HUES6 (cell line): ENCODE measurements around the gene FOXP4.

ENCODE experiments used
- H3K27ac ChIP-seq: 2 replicates; pipeline ENCODE4 v1.7.0; 2013; ENCODE audit warnings: low read depth, mild to moderate bottlenecking, low read length, inconsistent platforms
- H3K27me3 ChIP-seq: 2 replicates; pipeline ENCODE4 v1.6.1; 2013; ENCODE audit warnings: low read length; ENCODE audit not compliant: control insufficient read depth, insufficient read depth
- H3K36me3 ChIP-seq: 2 replicates; pipeline ENCODE4 v1.6.1; 2013; ENCODE audit warnings: low read length; ENCODE audit not compliant: control insufficient read depth, insufficient read depth
- H3K4me1 ChIP-seq: 2 replicates; pipeline ENCODE4 v1.6.1; 2013; ENCODE audit warnings: low read length; ENCODE audit not compliant: control insufficient read depth, insufficient read depth
- H3K4me3 ChIP-seq: 2 replicates; pipeline ENCODE4 v1.5.1; 2013; ENCODE audit warnings: low read depth, low read length
- H3K9ac ChIP-seq: one replicate; pipeline ENCODE4 v1.6.1; 2013; ENCODE audit warnings: mild to moderate bottlenecking, low read length
- H3K9me3 ChIP-seq: 2 replicates; pipeline ENCODE4 v1.6.1; 2013; ENCODE audit warnings: low read depth, low read length; ENCODE audit not compliant: control insufficient read depth, insufficient read depth

FOXP4 gene

GRCh38 chr6:41536795-41537758 lies 9.1 kb upstream of the FOXP4 start:
- H3K27ac ChIP-seq, result no peak overlapping the region
- H3K36me3 ChIP-seq, result no peaks in the 10 kb centered on the region
- peaks cover 89% of the 10 kb centered on the region for H3K27me3 ChIP-seq
- H3K4me3 ChIP-seq, result no peak overlapping the region
- no peaks in the 10 kb centered on the region for H3K9me3 ChIP-seq
- H3K9ac ChIP-seq, result no peak overlapping the region
- peaks cover 17% of the 10 kb centered on the region for H3K4me1 ChIP-seq

DNA sequence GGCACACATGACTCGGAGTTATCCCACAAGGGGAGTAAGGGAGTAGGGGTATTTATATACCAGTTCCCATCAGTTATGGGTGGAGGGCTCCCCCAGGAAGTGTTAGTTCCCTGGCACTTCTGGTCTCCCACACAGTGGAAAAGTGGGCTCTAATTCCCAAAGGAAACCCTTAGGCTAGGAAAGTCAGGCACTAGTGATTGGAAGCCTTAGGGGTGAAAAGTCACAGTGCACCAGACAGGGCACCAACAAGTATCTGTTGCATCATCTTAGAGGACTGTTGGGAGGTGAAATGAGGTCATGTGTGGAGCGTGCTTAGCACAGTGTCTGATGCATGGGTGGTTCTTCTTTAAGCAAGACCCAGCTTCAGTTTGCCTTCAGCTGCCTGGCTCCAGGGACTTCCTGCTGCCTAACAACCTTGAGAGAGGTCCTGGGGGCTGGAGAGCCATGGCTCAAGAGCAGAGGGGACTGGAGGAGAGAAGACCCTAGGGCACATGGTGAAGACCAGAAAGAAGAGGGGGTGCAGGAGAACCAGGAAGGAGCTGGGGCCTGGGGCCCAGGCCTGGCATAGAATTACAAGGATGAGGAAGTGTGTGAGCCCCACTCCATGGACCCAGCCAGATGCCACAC lies 7.5 kb upstream of the FOXP4 start:
- Histone ChIP-seq H3K27ac (no peak overlapping the region), H3K9me3 (no peaks in the 10 kb centered on the region), H3K27me3 (peaks cover 86% of the 10 kb centered on the region), H3K36me3 (no peaks in the 10 kb centered on the region), H3K9ac (no peak overlapping the region), H3K4me3 (no peak overlapping the region), H3K4me1 (peaks cover 13% of the 10 kb centered on the region)

GRCh38 chr6:41539204-41539603 lies 7.0 kb upstream of the FOXP4 start:
- Histone ChIP-seq H3K9ac (no peak overlapping the region), H3K4me3 (no peak overlapping the region), H3K9me3 (no peaks in the 10 kb centered on the region), H3K4me1 (peaks cover 13% of the 10 kb centered on the region), H3K27ac (no peak overlapping the region), H3K36me3 (no peaks in the 10 kb centered on the region), H3K27me3 (peaks cover 91% of the 10 kb centered on the region)

DNA sequence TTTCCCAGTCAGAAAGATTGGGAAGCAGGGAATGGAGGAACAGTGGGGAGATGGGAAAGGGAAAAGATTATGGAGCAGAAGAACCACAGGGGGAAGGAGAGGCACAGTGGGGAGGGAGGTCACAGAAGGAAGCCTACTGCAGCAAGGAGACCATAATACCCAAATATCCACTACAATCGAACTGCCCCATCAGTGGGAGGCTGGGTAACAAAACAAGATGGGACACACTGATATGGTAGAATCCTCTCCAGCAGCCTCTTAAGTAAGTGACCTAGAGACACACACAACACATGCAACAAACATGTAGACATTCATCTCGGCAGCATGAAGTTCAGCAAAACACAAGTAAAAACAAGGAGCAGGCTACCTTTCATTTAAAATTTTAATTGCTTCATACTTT lies 4.8 kb upstream of the FOXP4 start:
- H3K27me3 ChIP-seq, result peaks cover 88% of the 10 kb centered on the region
- H3K9ac ChIP-seq, result no peak overlapping the region
- H3K4me1 ChIP-seq, result peaks cover 22% of the 10 kb centered on the region

DNA sequence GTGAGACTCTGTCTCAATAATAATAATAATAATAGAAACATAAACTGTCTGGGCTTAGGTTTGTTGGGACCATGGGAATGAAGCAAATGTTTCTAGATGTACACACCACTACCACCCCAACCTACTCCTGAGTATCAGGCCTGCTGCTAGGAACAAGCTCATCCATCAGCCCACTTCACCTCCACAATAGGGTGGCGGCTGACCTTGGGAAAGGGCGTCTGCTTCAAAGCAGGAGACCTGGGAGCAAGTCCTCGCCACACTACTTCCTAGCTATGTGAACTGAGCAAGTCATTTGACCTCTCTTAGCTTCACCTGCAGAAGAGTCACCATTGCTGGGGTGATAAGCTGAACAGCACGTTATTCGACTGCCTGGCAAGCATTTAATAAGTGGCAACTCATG lies 3.1 kb upstream of the FOXP4 start:
- no peaks in the 10 kb centered on the region for H3K36me3 ChIP-seq
- no peak overlapping the region for H3K4me3 ChIP-seq
- H3K4me1 ChIP-seq, result peaks cover 12% of the 10 kb centered on the region
- no peak overlapping the region for H3K27ac ChIP-seq
- H3K9me3 ChIP-seq, result no peaks in the 10 kb centered on the region
- H3K9ac ChIP-seq, result no peak overlapping the region
- peaks cover 81% of the 10 kb centered on the region for H3K27me3 ChIP-seq

More for the DNA sequence above, 4.8 kb upstream of the FOXP4 start:
- no peaks in the 10 kb centered on the region for H3K9me3 ChIP-seq
- H3K4me3 ChIP-seq, result no peak overlapping the region
- no peaks in the 10 kb centered on the region for H3K36me3 ChIP-seq
- H3K27ac ChIP-seq, result no peak overlapping the region

- peak overlapping the region; percentile 28 for H3K9ac ChIP-seq
- H3K9me3 ChIP-seq, result no peaks in the 10 kb centered on the region
- H3K27me3 ChIP-seq, result peaks cover 81% of the 10 kb centered on the region
- peak overlapping the region; percentile 61 for H3K4me3 ChIP-seq
- H3K27ac ChIP-seq, result no peak overlapping the region
- H3K4me1 ChIP-seq, result peaks cover 34% of the 10 kb centered on the region
- H3K36me3 ChIP-seq, result no peaks in the 10 kb centered on the region
Measured at GRCh38 chr6:41545247-41545702, 906 bp upstream of the FOXP4 start.

DNA sequence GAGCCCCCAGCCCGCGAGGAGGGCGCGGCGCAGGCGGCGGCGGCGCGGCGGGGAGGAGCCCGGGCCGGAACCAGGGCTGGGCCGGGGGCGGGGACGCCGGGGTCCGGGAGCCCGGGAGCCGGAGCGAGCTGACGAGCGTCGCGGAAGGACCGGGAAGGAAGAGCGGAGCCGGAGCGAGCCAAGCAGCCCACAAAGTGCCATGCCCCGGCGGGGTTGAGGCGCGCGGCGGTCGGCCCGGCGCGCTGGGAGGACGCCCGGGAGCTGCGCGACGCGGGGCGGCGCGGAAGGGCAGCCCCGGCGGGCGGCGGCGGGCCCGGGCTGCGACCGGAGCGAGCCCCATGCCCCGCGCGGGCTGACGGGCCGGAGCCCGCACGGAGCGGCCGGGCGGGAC lies 289 bp downstream of the FOXP4 start:
- Histone ChIP-seq H3K9me3 (no peaks in the 10 kb centered on the region), H3K27ac (no peak overlapping the region), H3K9ac (no peak overlapping the region), H3K36me3 (no peaks in the 10 kb centered on the region), H3K27me3 (peaks cover 81% of the 10 kb centered on the region), H3K4me3 (peak overlapping the region; percentile 91), H3K4me1 (peaks cover 46% of the 10 kb centered on the region)

DNA sequence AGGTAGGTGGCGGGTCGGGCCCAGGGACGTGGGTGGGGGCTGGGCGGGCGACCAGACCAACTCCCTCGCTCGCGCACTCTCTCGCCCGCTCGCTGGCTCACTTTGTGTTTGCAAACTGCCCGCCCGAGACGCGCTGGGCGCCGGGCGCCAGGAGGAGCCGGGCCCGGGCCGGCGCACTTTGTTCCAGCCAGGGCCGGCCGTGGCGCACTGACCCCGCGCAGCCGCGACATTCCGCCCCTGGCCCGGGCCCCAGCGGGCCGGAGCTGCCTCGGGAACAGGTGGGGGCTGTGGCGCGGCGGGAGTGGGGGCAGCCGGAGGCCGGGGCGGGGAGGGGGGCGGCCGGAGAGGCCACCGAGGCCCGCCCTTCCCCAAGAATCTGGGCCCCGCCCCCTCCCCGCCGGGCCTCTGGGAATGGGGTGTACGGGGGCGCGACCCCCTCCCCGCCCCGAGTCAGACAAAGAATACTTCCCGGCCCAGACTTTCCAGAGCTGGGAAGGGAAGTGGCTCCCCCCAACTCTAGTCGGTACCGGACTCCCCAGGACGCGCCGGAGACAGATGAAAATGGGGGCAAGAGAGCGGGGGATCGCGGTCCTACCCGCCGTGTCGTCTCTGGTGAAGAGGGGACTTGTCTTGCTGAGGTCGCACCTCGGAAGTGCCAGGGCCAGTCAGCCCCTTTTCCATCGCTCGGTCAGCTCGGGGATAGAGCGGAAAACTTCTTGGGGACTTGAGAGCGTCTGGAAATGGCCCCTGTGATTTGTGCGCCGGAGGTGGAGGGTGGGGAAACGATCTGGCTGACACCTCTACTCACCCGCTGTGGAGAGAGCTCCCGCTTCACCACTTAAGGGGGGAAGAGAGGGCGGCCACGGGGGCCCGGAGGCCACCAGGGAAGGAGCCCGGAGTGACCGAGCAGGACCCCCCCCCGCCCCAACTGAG lies 951 bp downstream of the FOXP4 start:
- no peak overlapping the region for H3K27ac ChIP-seq
- peak overlapping the region; percentile 91 for H3K4me3 ChIP-seq
- no peaks in the 10 kb centered on the region for H3K36me3 ChIP-seq
- peaks cover 53% of the 10 kb centered on the region for H3K4me1 ChIP-seq
- peak overlapping the region; percentile 60 for H3K9ac ChIP-seq
- H3K9me3 ChIP-seq, result no peaks in the 10 kb centered on the region
- peaks cover 81% of the 10 kb centered on the region for H3K27me3 ChIP-seq

GRCh38 chr6:41547799-41548097 lies 1.6 kb downstream of the FOXP4 start:
- Histone ChIP-seq H3K4me1 (peaks cover 59% of the 10 kb centered on the region), H3K4me3 (peak overlapping the region; percentile 91), H3K27ac (no peak overlapping the region), H3K36me3 (no peaks in the 10 kb centered on the region), H3K27me3 (peaks cover 86% of the 10 kb centered on the region), H3K9ac (peak overlapping the region; percentile 36), H3K9me3 (no peaks in the 10 kb centered on the region)

GRCh38 chr6:41548098-41548840 lies 2.1 kb downstream of the FOXP4 start:
- Histone ChIP-seq H3K9ac (peak overlapping the region; percentile 36), H3K4me3 (peak overlapping the region; percentile 91), H3K4me1 (peaks cover 64% of the 10 kb centered on the region), H3K36me3 (no peaks in the 10 kb centered on the region), H3K9me3 (no peaks in the 10 kb centered on the region), H3K27ac (no peak overlapping the region), H3K27me3 (peaks cover 88% of the 10 kb centered on the region)
